GM23338 (cell line): ENCODE data around the gene GPR153. TPM values are rescaled to one million over a fixed set of nuclear protein-coding genes. Genes with fewer than 3 reads are reported as not detected.

ENCODE experiments used
- ATAC-seq: fragments of 200-7000 bp; cut with Tn5 transposase; 3 replicates; pipeline ENCODE4 v1.9.1; 2020
- DNase-seq: peaks from one replicate; pipeline ENCODE4 v3.0.0-alpha.2; 2015; ENCODE audit warnings: low spot score
- H2AFZ ChIP-seq: fragments of 200-600 bp; sonication (generic); 2 replicates; pipeline ENCODE4 v1.8.0; 2016; ENCODE audit warnings: antibody characterized with exemption, mild to moderate bottlenecking, moderate library complexity
- H3F3A ChIP-seq: fragments of 200-600 bp; sonication (generic); replicated peaks from 2 replicates; pipeline ENCODE4 v1.8.0; 2017; ENCODE audit warnings: antibody characterized with exemption, mixed run types, low read depth
- H3K27ac ChIP-seq: fragments of 200-600 bp; sonication (generic); 2 replicates; pipeline ENCODE4 v1.6.1; 2016; ENCODE audit warnings: low read depth
- H3K27me3 ChIP-seq: fragments of 200-600 bp; sonication (generic); 2 replicates; pipeline ENCODE4 v1.8.0; 2016; ENCODE audit warnings: mild to moderate bottlenecking, mixed run types, moderate library complexity; ENCODE audit not compliant: insufficient read depth
- H3K36me3 ChIP-seq: fragments of 200-600 bp; sonication (generic); 2 replicates; pipeline ENCODE4 v1.8.0; 2016; ENCODE audit warnings: mild to moderate bottlenecking; ENCODE audit not compliant: insufficient read depth
- H3K4me1 ChIP-seq: fragments of 200-600 bp; sonication (generic); 2 replicates; pipeline ENCODE4 v1.8.0; 2016; ENCODE audit warnings: mild to moderate bottlenecking, moderate library complexity; ENCODE audit not compliant: insufficient read depth
- H3K4me2 ChIP-seq: fragments of 200-600 bp; sonication (generic); 2 replicates; pipeline ENCODE4 v1.7.1; 2017; ENCODE audit warnings: mixed run types
- H3K4me3 ChIP-seq: fragments of 200-600 bp; sonication (generic); 2 replicates; pipeline ENCODE4 v1.6.1; 2016; ENCODE audit warnings: mixed run types
- H3K79me2 ChIP-seq: fragments of 200-600 bp; sonication (generic); replicated peaks from 2 replicates; pipeline ENCODE4 v1.8.0; 2017; ENCODE audit warnings: mild to moderate bottlenecking; ENCODE audit not compliant: insufficient read depth
- H3K9me2 ChIP-seq: fragments of 200-600 bp; sonication (generic); 2 replicates; pipeline ENCODE4 v1.8.0; 2017; ENCODE audit not compliant: insufficient read depth
- H4K20me1 ChIP-seq: fragments of 200-600 bp; sonication (generic); replicated peaks from 2 replicates; pipeline ENCODE4 v1.8.0; 2017; ENCODE audit warnings: mild to moderate bottlenecking; ENCODE audit not compliant: insufficient read depth
- H3K27ac Mint-ChIP-seq: 2 replicates; pipeline ENCODE4 v1.8.0; 2020; ENCODE audit warnings: inconsistent platforms, mild to moderate bottlenecking, moderate library complexity, mixed read lengths
- H3K27me3 Mint-ChIP-seq: 3 replicates; pipeline ENCODE4 v1.8.0; 2022; ENCODE audit warnings: low read depth, mild to moderate bottlenecking, moderate library complexity, mixed read lengths, inconsistent platforms; ENCODE audit not compliant: insufficient read depth, poor library complexity
- H3K36me3 Mint-ChIP-seq: 3 replicates; pipeline ENCODE4 v1.8.0; 2021; ENCODE audit warnings: low read depth, mild to moderate bottlenecking, inconsistent platforms, moderate library complexity, mixed read lengths
- H3K4me1 Mint-ChIP-seq: 3 replicates; pipeline ENCODE4 v1.8.0; 2020; ENCODE audit warnings: mild to moderate bottlenecking, inconsistent platforms, mixed read lengths
- H3K4me3 Mint-ChIP-seq: 3 replicates; pipeline ENCODE4 v1.8.0; 2021; ENCODE audit warnings: moderate library complexity, mild to moderate bottlenecking, inconsistent platforms, mixed read lengths
- H3K9me3 Mint-ChIP-seq: 3 replicates; pipeline ENCODE4 v1.8.0; 2020; ENCODE audit warnings: moderate library complexity, mild to moderate bottlenecking, inconsistent platforms, mixed read lengths
- CREB1 ChIP-seq: fragments of 250-450 bp; sonication (Bioruptor Pico); IDR thresholded peaks from 2 replicates; pipeline ENCODE4 v1.5.0; 2020; ENCODE audit warnings: low read depth, mild to moderate bottlenecking, moderate library complexity
- CTCF ChIP-seq, 2 experiments: fragments of 200-600 bp in 1 of 2; sonication (generic) in 1 of 2; conservative IDR thresholded peaks; 2 replicates each; pipeline versions ENCODE4 v1.5.1 to v1.6.1; 2016 to 2017; ENCODE audit warnings: antibody characterized with exemption in 2 of 2, low read depth in 2 of 2, mild to moderate bottlenecking in 2 of 2, moderate library complexity in 1 of 2
- ETS1 ChIP-seq: IDR thresholded peaks from 2 replicates; pipeline ENCODE4 v1.6.1; 2016; ENCODE audit warnings: antibody characterized with exemption
- EZH2 ChIP-seq: fragments of 200-600 bp; sonication (generic); IDR thresholded peaks from one replicate; pipeline ENCODE4 v1.8.0; 2017; ENCODE audit warnings: antibody characterized with exemption, mild to moderate bottlenecking, low read depth; ENCODE audit not compliant: unreplicated experiment
- EZH2phosphoT487 ChIP-seq: fragments of 200-600 bp; sonication (generic); IDR thresholded peaks from one replicate; pipeline ENCODE4 v1.8.1; 2018; ENCODE audit warnings: antibody characterized with exemption; ENCODE audit not compliant: unreplicated experiment
- JUNB ChIP-seq: IDR thresholded peaks from one replicate; pipeline ENCODE4 v1.6.1; 2016; ENCODE audit warnings: antibody characterized with exemption; ENCODE audit not compliant: unreplicated experiment
- NANOG ChIP-seq: IDR thresholded peaks from 2 replicates; pipeline ENCODE4 v1.6.1; 2016; ENCODE audit warnings: antibody characterized with exemption, borderline replicate concordance
- POLR2AphosphoS5 ChIP-seq: IDR thresholded peaks from 2 replicates; pipeline ENCODE4 v1.6.1; 2016; ENCODE audit warnings: antibody characterized with exemption, low read depth
- REST ChIP-seq: IDR thresholded peaks from one replicate; pipeline ENCODE4 v1.6.1; 2018; ENCODE audit warnings: antibody characterized with exemption; ENCODE audit not compliant: unreplicated experiment
- STAT1 ChIP-seq: IDR thresholded peaks from one replicate; pipeline ENCODE4 v1.6.1; 2016; ENCODE audit warnings: antibody characterized with exemption; ENCODE audit not compliant: unreplicated experiment
- ZNF114 ChIP-seq: fragments of 250-450 bp; sonication (Bioruptor Pico); IDR thresholded peaks from 2 replicates; pipeline ENCODE4 v1.5.0; 2020; ENCODE audit warnings: mild to moderate bottlenecking, moderate library complexity
- ZNF331 ChIP-seq: fragments of 250-450 bp; sonication (Bioruptor Pico); IDR thresholded peaks from 2 replicates; pipeline ENCODE4 v1.5.0; 2020; ENCODE audit warnings: low read depth, mild to moderate bottlenecking, moderate library complexity
- polyA plus RNA-seq: library from polyadenylated mRNA; unstranded; fragments of >200 nt; fragmentation: Nextera tagmentation; extraction: Ambion mirVana; gene quantifications from 2 replicates; pipeline ENCODE4 v1.2.1, GENCODE V29; 2016
- total RNA-seq: library from RNA; depleted of rRNA; stranded (reverse); fragments of >200 nt; shearing (Covaris generic); gene quantifications from 2 replicates; pipeline ENCODE4 v1.2.3, GENCODE V29; 2014
- TF ChIP-seq, protein P1 (sequence below): fragments of 250-450 bp; sonication (Bioruptor Pico); IDR thresholded peaks from 2 replicates; pipeline ENCODE4 v1.5.0; 2020; ENCODE audit warnings: mild to moderate bottlenecking, moderate library complexity

GPR153 gene
- total and polyA plus RNA-seq, 2 experiments from 2014 or later, result 1.3 to 9.0 TPM

DNA sequence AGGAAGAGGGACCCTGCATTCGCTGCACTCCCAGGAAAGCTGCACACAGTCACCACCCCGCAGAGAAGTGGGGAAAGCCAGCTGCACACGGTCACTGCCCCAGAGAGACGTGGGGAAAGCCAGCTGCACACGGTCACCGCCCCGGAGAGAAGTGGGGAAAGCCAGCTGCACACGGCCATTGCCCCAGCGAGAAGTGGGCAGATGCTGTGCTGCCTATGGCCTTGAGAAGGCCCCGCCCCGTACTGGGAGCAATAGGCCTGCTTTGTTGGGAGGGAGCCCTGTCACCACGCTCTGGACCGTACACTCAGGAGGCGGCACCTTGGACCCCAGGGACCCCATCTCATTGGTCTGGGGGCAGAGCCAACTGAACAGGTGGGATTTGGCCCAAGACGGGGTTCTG is 4.3 kb upstream of the GPR153 start:
- Histone ChIP-seq H3K27ac (no peak overlapping the region), H3F3A (peaks cover 14% of the 10 kb centered on the region), H3K4me3 (no peak overlapping the region), H4K20me1 (no peaks in the 10 kb centered on the region; the same call in 1 of the 2 replicates), H3K79me2 (no peaks in the 10 kb centered on the region), H3K4me1 (no peaks in the 10 kb centered on the region; the same call in 1 of the 2 replicates), H3K36me3 (no peaks in the 10 kb centered on the region), H3K4me2 (no peak overlapping the region), H3K9me2 (no peaks in the 10 kb centered on the region), H2AFZ (no peak overlapping the region), H3K27me3 (peaks cover 13% of the 10 kb centered on the region)
- DNase-seq, result no peak
- Mint-ChIP-seq H3K27me3 (peaks cover 22% of the 10 kb centered on the region), H3K4me3 (no peak overlapping the region), H3K36me3 (no peaks in the 10 kb centered on the region), H3K4me1 (peaks cover 10% of the 10 kb centered on the region; the same call in 2 of the 3 replicates), H3K9me3 (no peaks in the 10 kb centered on the region), H3K27ac (no peak overlapping the region)
- TF ChIP-seq REST, result no peak
- TF ChIP-seq ZNF331, result no peak
- no peak for TF ChIP-seq ETS1
- no peak for TF ChIP-seq JUNB
- TF ChIP-seq ZNF114 (CRISPR knock-in tag), result no peak
- TF ChIP-seq NANOG, result no peak
- TF ChIP-seq EZH2phosphoT487, result no peak
- TF ChIP-seq STAT1, result no peak
- TF ChIP-seq POLR2AphosphoS5, result no peak
- TF ChIP-seq, protein P1, sequence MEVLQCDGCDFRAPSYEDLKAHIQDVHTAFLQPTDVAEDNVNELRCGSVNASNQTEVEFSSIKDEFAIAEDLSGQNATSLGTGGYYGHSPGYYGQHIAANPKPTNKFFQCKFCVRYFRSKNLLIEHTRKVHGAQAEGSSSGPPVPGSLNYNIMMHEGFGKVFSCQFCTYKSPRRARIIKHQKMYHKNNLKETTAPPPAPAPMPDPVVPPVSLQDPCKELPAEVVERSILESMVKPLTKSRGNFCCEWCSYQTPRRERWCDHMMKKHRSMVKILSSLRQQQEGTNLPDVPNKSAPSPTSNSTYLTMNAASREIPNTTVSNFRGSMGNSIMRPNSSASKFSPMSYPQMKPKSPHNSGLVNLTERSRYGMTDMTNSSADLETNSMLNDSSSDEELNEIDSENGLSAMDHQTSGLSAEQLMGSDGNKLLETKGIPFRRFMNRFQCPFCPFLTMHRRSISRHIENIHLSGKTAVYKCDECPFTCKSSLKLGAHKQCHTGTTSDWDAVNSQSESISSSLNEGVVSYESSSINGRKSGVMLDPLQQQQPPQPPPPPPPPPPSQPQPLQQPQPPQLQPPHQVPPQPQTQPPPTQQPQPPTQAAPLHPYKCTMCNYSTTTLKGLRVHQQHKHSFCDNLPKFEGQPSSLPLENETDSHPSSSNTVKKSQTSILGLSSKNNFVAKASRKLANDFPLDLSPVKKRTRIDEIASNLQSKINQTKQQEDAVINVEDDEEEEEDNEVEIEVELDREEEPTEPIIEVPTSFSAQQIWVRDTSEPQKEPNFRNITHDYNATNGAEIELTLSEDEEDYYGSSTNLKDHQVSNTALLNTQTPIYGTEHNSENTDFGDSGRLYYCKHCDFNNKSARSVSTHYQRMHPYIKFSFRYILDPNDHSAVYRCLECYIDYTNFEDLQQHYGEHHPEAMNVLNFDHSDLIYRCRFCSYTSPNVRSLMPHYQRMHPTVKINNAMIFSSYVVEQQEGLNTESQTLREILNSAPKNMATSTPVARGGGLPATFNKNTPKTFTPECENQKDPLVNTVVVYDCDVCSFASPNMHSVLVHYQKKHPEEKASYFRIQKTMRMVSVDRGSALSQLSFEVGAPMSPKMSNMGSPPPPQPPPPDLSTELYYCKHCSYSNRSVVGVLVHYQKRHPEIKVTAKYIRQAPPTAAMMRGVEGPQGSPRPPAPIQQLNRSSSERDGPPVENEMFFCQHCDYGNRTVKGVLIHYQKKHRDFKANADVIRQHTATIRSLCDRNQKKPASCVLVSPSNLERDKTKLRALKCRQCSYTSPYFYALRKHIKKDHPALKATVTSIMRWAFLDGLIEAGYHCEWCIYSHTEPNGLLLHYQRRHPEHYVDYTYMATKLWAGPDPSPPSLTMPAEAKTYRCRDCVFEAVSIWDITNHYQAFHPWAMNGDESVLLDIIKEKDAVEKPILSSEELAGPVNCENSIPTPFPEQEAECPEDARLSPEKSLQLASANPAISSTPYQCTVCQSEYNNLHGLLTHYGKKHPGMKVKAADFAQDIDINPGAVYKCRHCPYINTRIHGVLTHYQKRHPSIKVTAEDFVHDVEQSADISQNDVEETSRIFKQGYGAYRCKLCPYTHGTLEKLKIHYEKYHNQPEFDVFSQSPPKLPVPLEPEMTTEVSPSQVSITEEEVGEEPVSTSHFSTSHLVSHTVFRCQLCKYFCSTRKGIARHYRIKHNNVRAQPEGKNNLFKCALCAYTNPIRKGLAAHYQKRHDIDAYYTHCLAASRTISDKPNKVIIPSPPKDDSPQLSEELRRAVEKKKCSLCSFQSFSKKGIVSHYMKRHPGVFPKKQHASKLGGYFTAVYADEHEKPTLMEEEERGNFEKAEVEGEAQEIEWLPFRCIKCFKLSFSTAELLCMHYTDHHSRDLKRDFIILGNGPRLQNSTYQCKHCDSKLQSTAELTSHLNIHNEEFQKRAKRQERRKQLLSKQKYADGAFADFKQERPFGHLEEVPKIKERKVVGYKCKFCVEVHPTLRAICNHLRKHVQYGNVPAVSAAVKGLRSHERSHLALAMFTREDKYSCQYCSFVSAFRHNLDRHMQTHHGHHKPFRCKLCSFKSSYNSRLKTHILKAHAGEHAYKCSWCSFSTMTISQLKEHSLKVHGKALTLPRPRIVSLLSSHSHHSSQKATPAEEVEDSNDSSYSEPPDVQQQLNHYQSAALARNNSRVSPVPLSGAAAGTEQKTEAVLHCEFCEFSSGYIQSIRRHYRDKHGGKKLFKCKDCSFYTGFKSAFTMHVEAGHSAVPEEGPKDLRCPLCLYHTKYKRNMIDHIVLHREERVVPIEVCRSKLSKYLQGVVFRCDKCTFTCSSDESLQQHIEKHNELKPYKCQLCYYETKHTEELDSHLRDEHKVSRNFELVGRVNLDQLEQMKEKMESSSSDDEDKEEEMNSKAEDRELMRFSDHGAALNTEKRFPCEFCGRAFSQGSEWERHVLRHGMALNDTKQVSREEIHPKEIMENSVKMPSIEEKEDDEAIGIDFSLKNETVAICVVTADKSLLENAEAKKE (CRISPR knock-in tag), result no peak
- TF ChIP-seq CREB1 (CRISPR knock-in tag), result no peak
- TF ChIP-seq EZH2, result no peak
- TF ChIP-seq CTCF (conservative IDR thresholded peaks at IDR 0.05; ENCODE audit: low read depth in 2 of 2), result no peak
- ATAC-seq, result no peak
